ENCODE measurements around the gene MPC2. TPM values are rescaled to one million over a fixed set of nuclear protein-coding genes. Genes with fewer than 3 reads are reported as not detected.

The MPC2 gene
- 33.7 and 36.9 TPM in 2 replicates for total RNA-seq

- Mint-ChIP-seq H3K4me1 (ENCODE audit: low read depth) (peaks cover 42% of the 10 kb centered on the region), H3K27ac (peak within 1 kb of the TSS; percentile 98), H3K36me3 (ENCODE audit: low read depth) (peaks cover 2% of the 10 kb centered on the region), H3K4me3 (peak within 1 kb of the TSS; percentile 91), H3K27me3 (ENCODE audit: insufficient read depth) (no peaks in the 10 kb centered on the region), H3K9me3 (no peaks in the 10 kb centered on the region)
- peak; percentile 56 for DNase-seq (ENCODE audit: low spot score)
- intact Hi-C loops (cut with micrococcal nuclease): loop anchor here (1.0 to 5.0 kb wide), 14 partner anchors 134 to 1956 kb away; partner anchors contain the start of genes GPR161, NME7, POU2F1 and RCSD1
Observed at GRCh38 chr1:167936930-167937708, at the start of gene MPC2. MPC2 (minus strand) TSS chr1:167937072; CDS start chr1:167935841, 1,231 bp downstream.

DNA sequence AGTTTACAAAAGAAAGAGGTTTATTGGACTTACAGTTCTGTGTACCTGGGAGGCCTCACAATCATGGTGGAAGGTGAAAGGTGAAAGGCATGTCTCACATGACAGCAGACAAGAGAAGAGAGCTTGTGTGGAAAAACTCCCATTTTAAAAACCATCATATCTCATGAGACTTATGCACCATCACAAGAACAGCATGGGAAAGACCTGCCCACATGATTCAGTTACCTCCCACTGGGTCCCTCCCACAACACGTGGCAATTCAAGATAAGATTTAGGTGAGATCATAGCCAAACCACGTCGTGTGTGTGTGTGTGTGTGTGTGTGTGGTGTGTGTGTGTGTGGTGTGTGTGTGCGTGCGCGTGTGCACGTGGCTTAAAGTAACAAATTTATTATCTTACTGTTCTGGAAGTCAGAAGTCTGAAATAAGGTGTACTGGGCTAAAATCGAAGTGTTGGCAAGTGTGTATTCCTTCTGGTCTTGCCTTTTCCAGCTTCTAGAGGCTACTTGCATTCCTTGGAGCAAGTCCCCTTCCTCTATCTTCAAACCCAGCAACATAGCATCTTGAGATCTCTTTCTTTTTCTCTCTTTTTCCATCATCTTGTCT, 48.1 kb upstream of the MPC2 start:
- no peaks in the 10 kb centered on the region for H3K27me3 Mint-ChIP-seq (ENCODE audit: insufficient read depth)
- peaks cover 8% of the 10 kb centered on the region for H3K4me1 Mint-ChIP-seq (ENCODE audit: low read depth)
- peaks cover 10% of the 10 kb centered on the region for H3K36me3 Mint-ChIP-seq (ENCODE audit: low read depth)
- H3K27ac Mint-ChIP-seq: no peak overlapping the region
- intact Hi-C loops (cut with micrococcal nuclease): no loop called here
- no peak for DNase-seq (ENCODE audit: low spot score)
- no peak overlapping the region for H3K4me3 Mint-ChIP-seq
- H3K9me3 Mint-ChIP-seq: no peaks in the 10 kb centered on the region

DNA sequence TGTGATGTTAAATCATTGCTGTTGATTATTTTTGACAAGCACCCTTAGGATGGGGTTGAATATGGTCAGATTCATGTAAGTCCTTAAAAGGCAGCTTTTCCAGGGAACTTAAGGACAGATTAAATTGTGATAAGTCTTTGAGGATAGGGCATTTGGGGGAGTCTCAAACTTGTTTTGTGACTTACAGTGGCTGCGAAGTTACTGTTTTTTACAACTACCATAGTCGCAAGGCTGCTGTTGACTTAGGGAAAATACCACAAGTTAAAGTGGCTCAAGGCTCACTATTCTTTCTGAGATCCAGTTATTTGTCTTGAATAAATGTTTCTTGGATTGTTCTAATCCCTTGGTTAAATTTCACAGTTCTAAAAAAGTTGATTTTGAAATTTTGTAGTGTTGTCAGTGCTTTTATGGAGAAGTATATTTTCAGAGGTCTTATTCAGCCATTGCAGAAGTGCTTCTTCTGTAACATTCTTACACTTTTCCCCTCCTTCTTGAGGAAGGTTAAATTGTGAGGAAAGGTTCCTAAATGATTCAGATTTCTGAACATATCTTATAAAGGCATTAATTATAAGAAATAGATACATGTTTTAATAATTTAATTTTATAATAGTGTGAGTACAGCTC, 47.0 kb upstream of the MPC2 start:
- Mint-ChIP-seq H3K9me3 (no peaks in the 10 kb centered on the region), H3K27ac (no peak overlapping the region), H3K27me3 (ENCODE audit: insufficient read depth) (no peaks in the 10 kb centered on the region)

GRCh38 chr1:167981933-167982332, 45.1 kb upstream of the MPC2 start:
- no peak for DNase-seq (ENCODE audit: low spot score)
- Mint-ChIP-seq H3K36me3 (ENCODE audit: low read depth) (peaks cover 25% of the 10 kb centered on the region), H3K27me3 (ENCODE audit: insufficient read depth) (no peaks in the 10 kb centered on the region), H3K4me1 (ENCODE audit: low read depth) (peaks cover 14% of the 10 kb centered on the region), H3K4me3 (no peak overlapping the region), H3K27ac (no peak overlapping the region), H3K9me3 (peaks cover 5% of the 10 kb centered on the region)
- intact Hi-C loops (cut with micrococcal nuclease): no loop called here

More for the DNA sequence above, 47.0 kb upstream of the MPC2 start:
- Mint-ChIP-seq H3K4me3 (no peak overlapping the region), H3K4me1 (ENCODE audit: low read depth) (peaks cover 8% of the 10 kb centered on the region), H3K36me3 (ENCODE audit: low read depth) (peaks cover 13% of the 10 kb centered on the region)
- DNase-seq (ENCODE audit: low spot score): no peak
- intact Hi-C loops (cut with micrococcal nuclease): no loop called here

DNA sequence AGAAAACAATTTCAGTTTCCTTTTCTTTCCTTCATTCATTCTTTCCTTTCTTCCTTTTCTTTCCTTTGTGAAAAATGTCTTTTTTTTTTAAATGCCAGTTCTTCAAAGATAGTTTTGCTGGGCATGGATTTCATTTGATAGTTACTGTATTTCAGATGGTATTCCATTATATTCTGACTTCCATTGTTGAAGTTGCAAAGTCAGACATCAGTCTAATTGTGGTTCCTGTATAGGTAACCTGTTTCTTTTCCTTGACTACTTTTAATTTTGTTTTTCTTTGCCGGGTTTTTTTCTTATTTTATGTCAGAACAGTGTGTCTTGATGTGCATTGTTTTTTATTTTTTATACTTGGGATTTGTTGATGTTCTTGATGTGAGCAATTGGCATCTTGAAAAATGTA, 40.4 kb upstream of the MPC2 start:
- no peak for DNase-seq (ENCODE audit: low spot score)
- peaks cover 32% of the 10 kb centered on the region for H3K36me3 Mint-ChIP-seq (ENCODE audit: low read depth)
- H3K27me3 Mint-ChIP-seq (ENCODE audit: insufficient read depth): no peaks in the 10 kb centered on the region
- H3K9me3 Mint-ChIP-seq: peaks cover 5% of the 10 kb centered on the region
- no peak overlapping the region for H3K27ac Mint-ChIP-seq
- no peak overlapping the region for H3K4me3 Mint-ChIP-seq
- intact Hi-C loops (cut with micrococcal nuclease): no loop called here
- peaks cover 11% of the 10 kb centered on the region for H3K4me1 Mint-ChIP-seq (ENCODE audit: low read depth)

DNA sequence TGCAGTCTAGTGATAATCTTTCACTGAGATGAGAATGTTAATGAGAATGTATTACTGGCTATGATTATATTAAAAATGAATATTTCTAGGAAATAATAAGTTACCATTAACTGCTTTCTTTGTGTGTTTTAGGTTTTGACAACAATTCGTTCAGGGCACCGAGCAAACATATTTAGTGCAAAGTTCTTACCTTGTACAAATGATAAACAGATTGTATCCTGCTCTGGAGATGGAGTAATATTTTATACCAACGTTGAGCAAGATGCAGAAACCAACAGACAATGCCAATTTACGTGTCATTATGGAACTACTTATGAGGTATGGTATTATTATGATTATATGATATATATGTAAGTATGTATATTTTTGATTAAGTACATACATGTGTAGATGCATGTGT, 37.8 kb upstream of the MPC2 start:
- intact Hi-C loops (cut with micrococcal nuclease): no loop called here
- Mint-ChIP-seq H3K4me3 (no peak overlapping the region), H3K36me3 (ENCODE audit: low read depth) (peaks cover 26% of the 10 kb centered on the region), H3K27ac (no peak overlapping the region), H3K9me3 (peaks cover 5% of the 10 kb centered on the region), H3K27me3 (ENCODE audit: insufficient read depth) (no peaks in the 10 kb centered on the region), H3K4me1 (ENCODE audit: low read depth) (peaks cover 6% of the 10 kb centered on the region)
- no peak for DNase-seq (ENCODE audit: low spot score)

DNA sequence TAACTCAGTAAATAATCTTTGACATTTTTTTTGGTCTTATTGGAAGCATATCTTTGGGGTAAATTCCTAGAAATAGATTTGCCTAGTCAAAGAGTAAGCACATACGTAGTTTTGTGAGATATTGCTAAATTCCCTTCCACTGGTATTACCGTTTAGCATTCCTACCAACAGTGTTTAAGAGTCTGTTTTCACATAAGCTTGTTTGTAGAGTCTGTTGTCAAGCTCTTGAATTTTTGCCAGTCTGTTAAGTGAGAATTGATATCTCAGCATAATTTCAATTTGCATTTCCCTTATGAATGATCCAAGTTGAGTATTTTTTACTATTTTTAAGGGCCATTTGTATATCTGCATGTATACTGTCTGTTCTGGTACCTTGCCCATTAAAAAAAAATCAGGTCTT, 37.0 kb upstream of the MPC2 start:
- no peak overlapping the region for H3K27ac Mint-ChIP-seq
- peaks cover 5% of the 10 kb centered on the region for H3K9me3 Mint-ChIP-seq
- intact Hi-C loops (cut with micrococcal nuclease): no loop called here
- H3K4me3 Mint-ChIP-seq: no peak overlapping the region
- H3K4me1 Mint-ChIP-seq (ENCODE audit: low read depth): peaks cover 6% of the 10 kb centered on the region
- H3K36me3 Mint-ChIP-seq (ENCODE audit: low read depth): peaks cover 22% of the 10 kb centered on the region
- no peak for DNase-seq (ENCODE audit: low spot score)
- H3K27me3 Mint-ChIP-seq (ENCODE audit: insufficient read depth): no peaks in the 10 kb centered on the region

DNA sequence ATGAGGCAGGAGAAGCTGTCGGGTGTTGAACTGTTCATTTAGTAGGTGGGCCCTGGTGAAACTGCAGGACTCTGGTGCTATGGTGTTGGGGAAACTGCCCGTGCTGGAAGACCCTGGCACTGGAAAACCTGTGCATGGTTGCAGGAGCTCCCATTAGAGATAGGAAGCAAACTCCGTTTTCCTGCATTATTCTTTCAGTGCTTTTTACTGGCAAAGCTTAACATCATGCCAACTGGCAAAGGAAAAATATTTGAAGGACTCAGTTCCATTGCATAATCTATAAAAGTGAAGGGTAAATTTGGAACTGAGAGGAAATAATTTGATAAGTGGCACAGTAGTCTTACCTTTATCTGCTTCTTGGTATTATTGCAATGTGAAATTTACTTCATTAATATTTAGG, 31.7 kb upstream of the MPC2 start:
- H3K27me3 Mint-ChIP-seq (ENCODE audit: insufficient read depth): no peaks in the 10 kb centered on the region
- H3K36me3 Mint-ChIP-seq (ENCODE audit: low read depth): peaks cover 17% of the 10 kb centered on the region
- H3K4me3 Mint-ChIP-seq: no peak overlapping the region
- H3K9me3 Mint-ChIP-seq: no peaks in the 10 kb centered on the region
- DNase-seq (ENCODE audit: low spot score): no peak
- H3K4me1 Mint-ChIP-seq (ENCODE audit: low read depth): peaks cover 9% of the 10 kb centered on the region
- intact Hi-C loops (cut with micrococcal nuclease): no loop called here
- H3K27ac Mint-ChIP-seq: no peak overlapping the region

GRCh38 chr1:167966050-167966449, 29.2 kb upstream of the MPC2 start:
- peaks cover 9% of the 10 kb centered on the region for H3K4me1 Mint-ChIP-seq (ENCODE audit: low read depth)
- no peak overlapping the region for H3K4me3 Mint-ChIP-seq
- peaks cover 20% of the 10 kb centered on the region for H3K36me3 Mint-ChIP-seq (ENCODE audit: low read depth)
- H3K27ac Mint-ChIP-seq: no peak overlapping the region
- H3K27me3 Mint-ChIP-seq (ENCODE audit: insufficient read depth): no peaks in the 10 kb centered on the region
- DNase-seq (ENCODE audit: low spot score): no peak
- no peaks in the 10 kb centered on the region for H3K9me3 Mint-ChIP-seq
- intact Hi-C loops (cut with micrococcal nuclease): no loop called here

- H3K27me3 Mint-ChIP-seq (ENCODE audit: insufficient read depth): no peaks in the 10 kb centered on the region
- peaks cover 9% of the 10 kb centered on the region for H3K4me1 Mint-ChIP-seq (ENCODE audit: low read depth)
- peaks cover 23% of the 10 kb centered on the region for H3K36me3 Mint-ChIP-seq (ENCODE audit: low read depth)
- no peak overlapping the region for H3K27ac Mint-ChIP-seq
- no peak for DNase-seq (ENCODE audit: low spot score)
- intact Hi-C loops (cut with micrococcal nuclease): no loop called here
- H3K9me3 Mint-ChIP-seq: no peaks in the 10 kb centered on the region
- no peak overlapping the region for H3K4me3 Mint-ChIP-seq
Observed at GRCh38 chr1:167964646-167965045, 27.8 kb upstream of the MPC2 start.

DNA sequence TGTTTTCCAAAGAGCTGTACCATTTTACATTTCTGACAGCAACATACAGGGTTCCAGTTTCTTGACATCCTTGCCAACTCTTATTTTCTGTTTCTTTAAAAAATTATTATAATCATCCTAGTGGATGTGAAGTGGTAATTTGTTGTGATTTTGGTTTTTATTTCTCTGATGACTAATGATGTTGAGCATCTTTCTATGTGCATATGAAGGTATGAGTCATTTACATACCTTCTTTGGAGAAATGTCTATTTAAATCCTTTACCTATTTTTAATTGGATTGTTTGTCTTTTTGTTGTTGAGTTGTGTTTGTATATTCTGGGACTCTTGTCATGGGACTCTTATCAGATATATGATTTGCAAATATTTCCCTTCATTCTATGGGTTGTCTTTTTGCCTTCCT, 20.8 kb upstream of the MPC2 start:
- Mint-ChIP-seq H3K27me3 (ENCODE audit: insufficient read depth) (no peaks in the 10 kb centered on the region), H3K9me3 (no peaks in the 10 kb centered on the region), H3K36me3 (ENCODE audit: low read depth) (peaks cover 30% of the 10 kb centered on the region), H3K27ac (no peak overlapping the region), H3K4me1 (ENCODE audit: low read depth) (peaks cover 5% of the 10 kb centered on the region), H3K4me3 (no peak overlapping the region)
- DNase-seq (ENCODE audit: low spot score): no peak
- intact Hi-C loops (cut with micrococcal nuclease): no loop called here

DNA sequence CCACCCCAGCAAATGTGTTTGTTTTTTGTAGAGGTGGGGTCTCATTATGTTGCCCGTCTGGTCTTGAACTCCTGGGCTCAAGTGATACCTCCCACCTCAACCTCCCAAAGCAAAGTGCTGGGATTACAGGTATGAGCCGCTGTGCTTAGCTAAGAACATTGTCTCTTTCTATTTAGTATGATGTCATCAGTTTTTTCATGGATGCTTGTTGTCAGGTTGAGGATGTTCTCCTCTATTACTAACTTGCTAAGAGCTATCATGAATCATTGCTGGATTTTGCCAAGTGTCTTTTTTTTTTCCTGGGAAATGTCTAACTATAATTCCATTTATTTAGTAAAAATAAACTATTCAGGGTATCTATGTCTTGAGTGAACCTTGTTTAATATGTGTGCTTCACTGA, 19.0 kb upstream of the MPC2 start:
- Mint-ChIP-seq H3K36me3 (ENCODE audit: low read depth) (peaks cover 34% of the 10 kb centered on the region), H3K27ac (no peak overlapping the region), H3K9me3 (no peaks in the 10 kb centered on the region), H3K4me3 (no peak overlapping the region), H3K27me3 (ENCODE audit: insufficient read depth) (no peaks in the 10 kb centered on the region), H3K4me1 (ENCODE audit: low read depth) (peaks cover 7% of the 10 kb centered on the region)
- intact Hi-C loops (cut with micrococcal nuclease): no loop called here
- DNase-seq (ENCODE audit: low spot score): no peak

GRCh38 chr1:167950569-167950968, 13.7 kb upstream of the MPC2 start:
- intact Hi-C loops (cut with micrococcal nuclease): no loop called here
- no peaks in the 10 kb centered on the region for H3K27me3 Mint-ChIP-seq (ENCODE audit: insufficient read depth)
- no peak overlapping the region for H3K27ac Mint-ChIP-seq
- no peak for DNase-seq (ENCODE audit: low spot score)
- H3K4me1 Mint-ChIP-seq (ENCODE audit: low read depth): peaks cover 24% of the 10 kb centered on the region
- H3K4me3 Mint-ChIP-seq: no peak overlapping the region
- H3K36me3 Mint-ChIP-seq (ENCODE audit: low read depth): peaks cover 24% of the 10 kb centered on the region
- H3K9me3 Mint-ChIP-seq: no peaks in the 10 kb centered on the region

All from activated T-helper 1 cell treated with anti-CD3 and anti-CD28 coated beads, Interleukin-12 subunit alpha, Interleukin-12 subunit beta, Interleukin-2, Interleukin-4 antibody, amounts not matched to agents 30 ng/mL and 10 ng/mL and 1 ng/mL, durations not matched to agents 14 hours and 24 hours and 36 hours (primary cell).